IPS-NIHi11 (cell line): ENCODE data around the gene FANCD2.
"Not testable (repeated sequence)": the region's sequence is repeated elsewhere in the genome, so short reads cannot be mapped to it uniquely, and the experiment has no call there.

Experiments used
- DNase-seq: peaks from one replicate; pipeline ENCODE4 v3.0.0; 2012; ENCODE audit warnings: mixed read lengths, low spot score

The FANCD2 gene

GRCh38 chr3:10108091-10108490 lies 81.9 kb downstream of the FANCD2 start, which contains the start of gene FANCD2OS:
Gene FANCD2OS (minus strand): TSS chr3:10108255. CDS start chr3:10104774, 3,481 bp downstream.
- DNase-seq, result peak; percentile 14

- DNase-seq, result peak; percentile 99
Measured at GRCh38 chr3:10115326-10116137, 89.3 kb downstream of the FANCD2 start, which contains the start of gene BRK1. Gene BRK1 (plus strand): TSS chr3:10115675. CDS start chr3:10115702, 27 bp downstream.

GRCh38 chr3:10116138-10116460 lies 89.9 kb downstream of the FANCD2 start:
- peak; percentile 19 for DNase-seq

- no peak for DNase-seq
Measured at GRCh38 chr3:10116928-10117327, 90.7 kb downstream of the FANCD2 start.

GRCh38 chr3:10119376-10119775 lies 93.1 kb downstream of the FANCD2 start:
- DNase-seq, result no peak

- DNase-seq, result no peak
Measured at GRCh38 chr3:10121064-10121463, 94.8 kb downstream of the FANCD2 start.

GRCh38 chr3:10122724-10123123 lies 96.5 kb downstream of the FANCD2 start:
- no peak for DNase-seq

GRCh38 chr3:10135872-10136271 lies 109.6 kb downstream of the FANCD2 start:
- DNase-seq, result not testable (repeated sequence)

GRCh38 chr3:10136426-10137005 lies 110.3 kb downstream of the FANCD2 start:
- no peak for DNase-seq

GRCh38 chr3:10137178-10137577 lies 110.9 kb downstream of the FANCD2 start:
- no peak for DNase-seq

GRCh38 chr3:10140996-10141546 lies 114.8 kb downstream of the FANCD2 start:
- DNase-seq, result no peak

GRCh38 chr3:10142707-10143560 lies 116.7 kb downstream of the FANCD2 start:
- peak; percentile 16 for DNase-seq

GRCh38 chr3:10145685-10146084 lies 119.4 kb downstream of the FANCD2 start:
- DNase-seq, result no peak

GRCh38 chr3:10149226-10149625 lies 123.0 kb downstream of the FANCD2 start:
- no peak for DNase-seq

GRCh38 chr3:10150987-10151386 lies 124.8 kb downstream of the FANCD2 start:
- DNase-seq, result no peak
